Measurements from ENCODE around the gene ZNHIT3. TPM values are rescaled to one million over a fixed set of nuclear protein-coding genes. Genes with fewer than 3 reads are reported as not detected.
"Not testable (repeated sequence)": the region's sequence is repeated elsewhere in the genome, so short reads cannot be mapped to it uniquely, and the experiment has no call there.

ZNHIT3 gene
- total RNA-seq, 6 experiments from 2014 or later, result 26.7 to 32.2 (median 29.6) TPM

DNA sequence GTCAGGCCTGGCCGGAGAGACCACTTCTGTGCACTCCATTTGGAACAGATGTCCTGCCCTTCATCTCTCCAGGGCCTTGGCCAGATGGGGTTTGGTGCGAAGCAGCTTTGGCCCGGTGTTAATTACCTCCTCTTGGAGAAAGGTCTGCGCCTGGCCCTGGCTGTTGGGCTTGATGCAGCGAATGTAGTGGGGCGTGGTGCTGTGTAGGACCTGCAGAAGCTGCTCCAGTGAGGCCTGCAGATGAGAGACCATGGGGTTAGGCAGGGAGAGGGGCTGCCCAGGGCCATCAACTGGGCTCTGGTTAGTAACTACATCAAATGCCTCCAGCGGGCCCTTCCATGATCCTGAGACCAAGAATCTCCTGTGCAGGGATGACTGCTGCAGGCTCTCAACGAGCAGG lies 18.7 kb downstream of the ZNHIT3 start:
- H3K27me3 Mint-ChIP-seq (ENCODE audit: insufficient read depth), result no peaks in the 10 kb centered on the region; the same call in 1 of the 2 replicates
- no peak overlapping the region for H3K27ac Mint-ChIP-seq
- no peaks in the 10 kb centered on the region for H3K9me3 Mint-ChIP-seq
- TF ChIP-seq, protein P1, sequence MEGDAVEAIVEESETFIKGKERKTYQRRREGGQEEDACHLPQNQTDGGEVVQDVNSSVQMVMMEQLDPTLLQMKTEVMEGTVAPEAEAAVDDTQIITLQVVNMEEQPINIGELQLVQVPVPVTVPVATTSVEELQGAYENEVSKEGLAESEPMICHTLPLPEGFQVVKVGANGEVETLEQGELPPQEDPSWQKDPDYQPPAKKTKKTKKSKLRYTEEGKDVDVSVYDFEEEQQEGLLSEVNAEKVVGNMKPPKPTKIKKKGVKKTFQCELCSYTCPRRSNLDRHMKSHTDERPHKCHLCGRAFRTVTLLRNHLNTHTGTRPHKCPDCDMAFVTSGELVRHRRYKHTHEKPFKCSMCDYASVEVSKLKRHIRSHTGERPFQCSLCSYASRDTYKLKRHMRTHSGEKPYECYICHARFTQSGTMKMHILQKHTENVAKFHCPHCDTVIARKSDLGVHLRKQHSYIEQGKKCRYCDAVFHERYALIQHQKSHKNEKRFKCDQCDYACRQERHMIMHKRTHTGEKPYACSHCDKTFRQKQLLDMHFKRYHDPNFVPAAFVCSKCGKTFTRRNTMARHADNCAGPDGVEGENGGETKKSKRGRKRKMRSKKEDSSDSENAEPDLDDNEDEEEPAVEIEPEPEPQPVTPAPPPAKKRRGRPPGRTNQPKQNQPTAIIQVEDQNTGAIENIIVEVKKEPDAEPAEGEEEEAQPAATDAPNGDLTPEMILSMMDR (IDR thresholded peaks at IDR 0.05), result no peak
- no peaks in the 10 kb centered on the region for H3K4me1 Mint-ChIP-seq (ENCODE audit: low read depth)
- H3K36me3 Mint-ChIP-seq (ENCODE audit: low read depth), result peaks cover 19% of the 10 kb centered on the region
- no peak overlapping the region for H3K4me3 Mint-ChIP-seq
- DNase-seq, result no peak

GRCh38 chr17:36506249-36506826 lies 19.9 kb downstream of the ZNHIT3 start:
- TF ChIP-seq, protein P1 (IDR thresholded peaks at IDR 0.05), result no peak
- Mint-ChIP-seq H3K4me1 (ENCODE audit: low read depth) (no peaks in the 10 kb centered on the region), H3K27me3 (ENCODE audit: insufficient read depth) (no peaks in the 10 kb centered on the region; the same call in 1 of the 2 replicates), H3K27ac (no peak overlapping the region), H3K36me3 (ENCODE audit: low read depth) (peaks cover 23% of the 10 kb centered on the region), H3K4me3 (no peak overlapping the region), H3K9me3 (no peaks in the 10 kb centered on the region)
- no peak for DNase-seq

GRCh38 chr17:36506831-36507230 lies 20.4 kb downstream of the ZNHIT3 start:
- TF ChIP-seq, protein P1 (IDR thresholded peaks at IDR 0.05), result no peak
- Mint-ChIP-seq H3K9me3 (no peaks in the 10 kb centered on the region), H3K36me3 (ENCODE audit: low read depth) (peaks cover 23% of the 10 kb centered on the region), H3K4me1 (ENCODE audit: low read depth) (no peaks in the 10 kb centered on the region), H3K27me3 (ENCODE audit: insufficient read depth) (no peaks in the 10 kb centered on the region; the same call in 1 of the 2 replicates), H3K27ac (no peak overlapping the region), H3K4me3 (no peak overlapping the region)
- no peak for DNase-seq

- TF ChIP-seq, protein P1 (IDR thresholded peaks at IDR 0.05), result no peak
- no peak for DNase-seq
- peaks cover 23% of the 10 kb centered on the region for H3K36me3 Mint-ChIP-seq (ENCODE audit: low read depth)
- H3K4me1 Mint-ChIP-seq (ENCODE audit: low read depth), result no peaks in the 10 kb centered on the region
- H3K27ac Mint-ChIP-seq, result no peak overlapping the region
- no peak overlapping the region for H3K4me3 Mint-ChIP-seq
- no peaks in the 10 kb centered on the region for H3K9me3 Mint-ChIP-seq
- H3K27me3 Mint-ChIP-seq (ENCODE audit: insufficient read depth), result no peaks in the 10 kb centered on the region; the same call in 1 of the 2 replicates
These were observed 20.8 kb downstream of the ZNHIT3 start for GRCh38 chr17:36507266-36507665.

DNA sequence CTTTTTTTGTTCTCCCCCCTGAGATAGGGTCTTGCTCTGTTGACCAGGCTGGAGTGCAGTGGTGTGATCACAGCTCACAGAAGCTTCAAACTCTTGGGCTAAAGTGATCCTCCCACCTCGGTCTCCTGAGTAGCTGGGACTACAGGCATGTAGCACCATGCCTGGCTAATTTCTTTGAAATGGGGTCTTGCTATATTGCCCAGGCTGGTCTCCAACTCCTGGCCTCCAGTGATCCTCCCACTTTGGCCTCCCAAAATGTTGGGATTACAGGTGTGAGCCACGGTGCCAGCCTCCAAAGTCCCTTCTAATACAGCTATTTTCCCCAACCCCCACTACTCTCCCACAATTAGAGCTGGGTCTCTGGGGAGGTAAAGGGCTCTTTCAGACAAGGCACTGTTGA lies 22.0 kb downstream of the ZNHIT3 start:
- DNase-seq; H3K27me3 Mint-ChIP-seq (ENCODE audit: insufficient read depth); H3K27ac Mint-ChIP-seq; H3K9me3 Mint-ChIP-seq; H3K4me1 Mint-ChIP-seq (ENCODE audit: low read depth); H3K4me3 Mint-ChIP-seq: not testable (repeated sequence)
- H3K36me3 Mint-ChIP-seq (ENCODE audit: low read depth), result peaks cover 17% of the 10 kb centered on the region

DNA sequence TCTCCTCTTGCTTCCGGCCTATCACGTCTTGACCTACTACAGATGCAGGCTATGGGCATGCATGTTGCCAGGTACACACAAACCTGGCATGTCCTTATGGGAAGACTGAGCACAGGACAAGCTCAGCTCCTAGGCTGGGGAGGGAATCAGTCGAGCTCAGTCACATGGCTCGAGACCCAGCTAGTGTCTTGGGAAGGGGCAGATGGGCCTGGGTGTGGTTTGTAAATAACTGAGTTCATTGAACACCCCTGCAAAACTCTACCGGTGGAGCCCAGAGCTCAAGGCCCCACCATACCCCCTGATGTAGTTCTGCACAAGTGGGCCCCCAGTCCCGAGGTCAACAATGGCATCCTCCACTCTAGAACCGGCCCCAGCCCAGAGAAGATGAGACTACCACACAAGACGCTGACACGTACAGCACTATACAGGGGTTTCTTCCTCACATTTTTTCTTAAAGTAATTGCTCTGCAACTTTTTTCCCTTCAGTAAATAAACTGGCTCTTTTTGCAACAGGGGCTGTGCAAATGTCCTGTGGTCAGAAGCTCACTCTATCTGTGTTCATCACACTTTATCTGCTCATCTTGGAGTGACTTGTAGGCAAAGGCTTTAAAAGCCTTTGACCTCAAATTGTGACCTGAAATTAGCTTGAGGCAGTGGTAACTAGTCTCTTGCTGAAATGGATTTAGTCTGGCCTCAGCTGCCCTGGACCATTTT lies 22.9 kb downstream of the ZNHIT3 start:
- H3K9me3 Mint-ChIP-seq, result no peaks in the 10 kb centered on the region
- H3K27ac Mint-ChIP-seq, result no peak overlapping the region
- H3K4me1 Mint-ChIP-seq (ENCODE audit: low read depth), result no peaks in the 10 kb centered on the region
- H3K36me3 Mint-ChIP-seq (ENCODE audit: low read depth), result peaks cover 13% of the 10 kb centered on the region
- no peak overlapping the region for H3K4me3 Mint-ChIP-seq
- no peak for DNase-seq
- TF ChIP-seq, protein P1 (IDR thresholded peaks at IDR 0.05), result no peak
- no peaks in the 10 kb centered on the region; the same call in 1 of the 2 replicates for H3K27me3 Mint-ChIP-seq (ENCODE audit: insufficient read depth)

Data from HFFc6 (cell line).